Caco-2 (cell line): Measurements from ENCODE around the gene GFRA4. TPM values are rescaled to one million over a fixed set of nuclear protein-coding genes. Genes with fewer than 3 reads are reported as not detected.

ENCODE experiments used
- BruUV-seq: library from RNA; stranded (reverse); fragments of 400-500 nt; replicated peaks from 2 replicates; lab custom pipeline; 2021; lab: Mats Ljungman, UMichigan
- CTCF ChIA-PET: fragments of 300-600 bp; sonication (Branson Sonifier 250); formaldehyde crosslinking; loops from one replicate; lab custom pipeline; 2022; ENCODE audit warnings: antibody characterized with exemption; lab: Charles Lee
- POLR2A ChIA-PET: fragments of 300-600 bp; sonication (Branson Sonifier 250); formaldehyde crosslinking; loops from one replicate; lab custom pipeline; 2022; ENCODE audit warnings: antibody characterized with exemption; lab: Charles Lee
- DNase-seq, 2 experiments: peaks; one replicate each; pipeline versions ENCODE4 v3.0.0 to v3.0.0-alpha.2; 2020 to 2022
- H3K27me3 ChIP-seq: replicated peaks from 2 replicates; pipeline ENCODE4 v1.6.0; 2011; ENCODE audit warnings: low read length; ENCODE audit not compliant: control insufficient read depth, insufficient read depth
- H3K36me3 ChIP-seq: 2 replicates; pipeline ENCODE4 v1.5.1; 2011; ENCODE audit warnings: low read length; ENCODE audit not compliant: control insufficient read depth, insufficient read depth
- H3K4me1 ChIP-seq: fragments of 250-450 bp; sonication (Bioruptor Pico); 2 replicates; pipeline ENCODE4 v1.5.1; 2020; ENCODE audit warnings: mild to moderate bottlenecking
- H3K4me3 ChIP-seq: 2 replicates; pipeline ENCODE4 v1.5.1; 2011; ENCODE audit warnings: low read depth, mild to moderate bottlenecking, control low read depth, low read length
- H3K9me3 ChIP-seq: fragments of 250-450 bp; sonication (Bioruptor Pico); 2 replicates; pipeline ENCODE4 v1.5.1; 2020; ENCODE audit warnings: mild to moderate bottlenecking, moderate library complexity
- H3K27ac Mint-ChIP-seq: one replicate; pipeline ENCODE4 v1.8.0; 2022; ENCODE audit warnings: mixed read lengths; ENCODE audit not compliant: unreplicated experiment
- H3K27me3 Mint-ChIP-seq: one replicate; pipeline ENCODE4 v1.8.0; 2022; ENCODE audit warnings: mixed read lengths; ENCODE audit not compliant: insufficient read depth, unreplicated experiment
- H3K36me3 Mint-ChIP-seq: one replicate; pipeline ENCODE4 v1.8.0; 2022; ENCODE audit warnings: mild to moderate bottlenecking, mixed read lengths; ENCODE audit not compliant: insufficient read depth, unreplicated experiment
- H3K4me1 Mint-ChIP-seq: one replicate; pipeline ENCODE4 v1.8.0; 2022; ENCODE audit warnings: low read depth, mixed read lengths; ENCODE audit not compliant: unreplicated experiment
- H3K4me3 Mint-ChIP-seq: one replicate; pipeline ENCODE4 v1.8.0; 2022; ENCODE audit warnings: mild to moderate bottlenecking, moderate library complexity, mixed read lengths; ENCODE audit not compliant: unreplicated experiment
- H3K9me3 Mint-ChIP-seq: one replicate; pipeline ENCODE4 v1.8.0; 2022; ENCODE audit warnings: mixed read lengths; ENCODE audit not compliant: unreplicated experiment
- intact Hi-C: fragments of 100-400 bp; cut with micrococcal nuclease; formaldehyde crosslinking; loops from one replicate; pipeline ENCODE4 v1.10.0; 2022; ENCODE audit not compliant: unreplicated experiment
- total RNA-seq: library from RNA; stranded (reverse); gene quantifications from 2 replicates; pipeline ENCODE4 v1.2.3, GENCODE V29; 2022
- TF ChIP-seq, protein P1 (sequence below), 2 experiments: fragments of 200-600 bp in 1 of 2; IDR thresholded peaks; 1 replicate in 1 of 2; 2 replicates in 1 of 2; pipeline versions ENCODE4 v1.5.1 to v1.8.0; 2011 to 2022; ENCODE audit warnings: antibody characterized with exemption in 1 of 2, control low read depth in 1 of 2, inconsistent platforms in 1 of 2, low read depth in 1 of 2, low read length in 1 of 2, mild to moderate bottlenecking in 1 of 2, moderate library complexity in 1 of 2; ENCODE audit not compliant: insufficient read depth in 1 of 2, severe bottlenecking in 1 of 2, unreplicated experiment in 1 of 2

Gene GFRA4
- total RNA-seq, 1 experiment from 2014 or later: not detected

DNA sequence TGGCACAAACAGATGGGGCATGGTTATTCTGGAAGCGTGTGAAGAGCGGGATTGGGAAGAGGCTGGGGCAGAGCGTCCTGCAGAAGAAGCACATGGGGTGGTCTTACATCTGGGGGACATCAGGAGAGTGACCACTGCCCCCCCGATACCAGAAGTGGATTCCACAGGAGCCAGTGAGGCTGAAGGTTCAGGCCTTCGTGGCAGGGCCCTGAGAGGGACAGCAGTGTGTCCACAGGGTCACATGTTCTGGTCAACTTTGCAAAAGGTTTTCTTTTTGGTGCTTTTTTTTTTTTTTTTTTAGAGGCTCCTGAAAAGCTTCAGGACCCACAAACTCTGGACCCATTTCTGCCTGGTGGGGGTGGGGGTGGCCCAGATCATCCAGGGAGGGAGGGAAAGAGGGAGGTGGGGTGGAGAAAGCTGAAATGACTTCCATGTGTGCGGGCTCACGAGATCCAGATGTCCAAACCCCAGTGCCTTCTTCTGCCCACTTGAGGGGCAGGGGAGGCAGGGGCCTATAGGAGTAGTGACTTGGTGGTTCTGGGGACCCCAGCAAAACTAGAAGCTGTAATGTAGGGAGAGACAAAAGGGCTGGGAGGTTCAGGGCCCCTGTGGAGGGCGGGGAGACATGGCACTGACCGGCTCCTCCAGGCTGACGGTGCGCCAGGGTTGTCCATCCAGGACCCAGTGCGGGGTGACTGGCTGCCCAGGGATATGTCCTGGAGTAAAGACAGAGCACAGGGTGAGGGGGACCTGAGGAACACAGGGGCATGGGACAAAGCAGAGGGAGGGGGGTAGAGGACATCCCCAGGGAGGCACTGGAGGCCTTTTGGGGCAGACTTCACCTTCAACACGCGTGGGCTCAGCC, 15.9 kb upstream of the GFRA4 start:
- Mint-ChIP-seq H3K4me1 (no peaks in the 10 kb centered on the region), H3K9me3 (no peaks in the 10 kb centered on the region), H3K27me3 (peaks cover 17% of the 10 kb centered on the region), H3K27ac (no peak overlapping the region), H3K36me3 (no peaks in the 10 kb centered on the region), H3K4me3 (no peak overlapping the region)
- intact Hi-C loops: no loop called here
- ChIA-PET CTCF (interaction anchor here (1.1 to 3.5 kb wide), 2 partner anchors 32 to 89 kb away, joined by 4 to 34 read pairs; partner anchors contain the start of gene ADISSP), POLR2A (interaction anchor here (0.6 kb wide), 1 partner anchor 26 kb away, joined by 6 read pairs; no protein-coding TSS in a partner anchor)
- Histone ChIP-seq H3K27me3 (peaks cover 3% of the 10 kb centered on the region; the same call in 1 of the 2 replicates), H3K4me3 (no peak overlapping the region), H3K9me3 (no peaks in the 10 kb centered on the region), H3K36me3 (no peaks in the 10 kb centered on the region), H3K4me1 (no peaks in the 10 kb centered on the region)
- no TSS peak for BruUV-seq
- no peak for DNase-seq
- TF ChIP-seq, protein P1, sequence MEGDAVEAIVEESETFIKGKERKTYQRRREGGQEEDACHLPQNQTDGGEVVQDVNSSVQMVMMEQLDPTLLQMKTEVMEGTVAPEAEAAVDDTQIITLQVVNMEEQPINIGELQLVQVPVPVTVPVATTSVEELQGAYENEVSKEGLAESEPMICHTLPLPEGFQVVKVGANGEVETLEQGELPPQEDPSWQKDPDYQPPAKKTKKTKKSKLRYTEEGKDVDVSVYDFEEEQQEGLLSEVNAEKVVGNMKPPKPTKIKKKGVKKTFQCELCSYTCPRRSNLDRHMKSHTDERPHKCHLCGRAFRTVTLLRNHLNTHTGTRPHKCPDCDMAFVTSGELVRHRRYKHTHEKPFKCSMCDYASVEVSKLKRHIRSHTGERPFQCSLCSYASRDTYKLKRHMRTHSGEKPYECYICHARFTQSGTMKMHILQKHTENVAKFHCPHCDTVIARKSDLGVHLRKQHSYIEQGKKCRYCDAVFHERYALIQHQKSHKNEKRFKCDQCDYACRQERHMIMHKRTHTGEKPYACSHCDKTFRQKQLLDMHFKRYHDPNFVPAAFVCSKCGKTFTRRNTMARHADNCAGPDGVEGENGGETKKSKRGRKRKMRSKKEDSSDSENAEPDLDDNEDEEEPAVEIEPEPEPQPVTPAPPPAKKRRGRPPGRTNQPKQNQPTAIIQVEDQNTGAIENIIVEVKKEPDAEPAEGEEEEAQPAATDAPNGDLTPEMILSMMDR (IDR thresholded peaks at IDR 0.05; ENCODE audit: insufficient read depth in 1 of 2, low read depth in 1 of 2, low read length in 1 of 2, severe bottlenecking in 1 of 2, unreplicated experiment in 1 of 2): no peak

DNA sequence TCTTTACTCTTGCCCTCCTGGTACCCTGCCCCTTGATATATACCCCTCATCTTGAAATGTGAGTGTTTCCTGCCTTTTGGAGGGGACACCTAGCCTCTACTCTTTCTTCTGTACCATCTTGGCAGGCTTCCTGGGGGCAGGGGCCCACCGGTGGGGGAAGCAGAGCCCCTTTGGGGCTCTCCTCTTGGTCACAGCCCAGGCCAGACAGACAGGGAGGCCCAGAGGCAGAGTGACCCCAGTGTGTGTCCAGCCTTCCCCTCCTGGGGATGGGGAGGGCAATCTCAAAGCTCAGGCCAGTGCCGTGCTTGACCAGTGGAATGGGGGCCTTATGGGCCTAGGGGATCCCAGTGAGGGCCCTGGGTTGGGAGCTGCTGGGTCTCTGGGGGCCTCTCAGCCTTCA, 15.0 kb upstream of the GFRA4 start:
- H3K4me1 Mint-ChIP-seq: no peaks in the 10 kb centered on the region
- Histone ChIP-seq H3K4me1 (no peaks in the 10 kb centered on the region), H3K4me3 (no peak overlapping the region), H3K27me3 (peaks cover 3% of the 10 kb centered on the region; the same call in 1 of the 2 replicates), H3K9me3 (no peaks in the 10 kb centered on the region), H3K36me3 (no peaks in the 10 kb centered on the region)
- TF ChIP-seq, protein P1 (IDR thresholded peaks at IDR 0.05; ENCODE audit: insufficient read depth in 1 of 2, low read depth in 1 of 2, low read length in 1 of 2, severe bottlenecking in 1 of 2, unreplicated experiment in 1 of 2): no peak
- ChIA-PET CTCF (interaction anchor here (1.6 to 3.5 kb wide), 5 partner anchors 8 to 103 kb away, joined by 8 to 61 read pairs (median 18); partner anchors contain the start of genes ADISSP and SPEF1), POLR2A (no interaction called here)
- DNase-seq: no peak
- H3K27me3 Mint-ChIP-seq: peaks cover 18% of the 10 kb centered on the region
- no TSS peak for BruUV-seq
- no peak overlapping the region for H3K27ac Mint-ChIP-seq
- H3K9me3 Mint-ChIP-seq: no peaks in the 10 kb centered on the region
- no peak overlapping the region for H3K4me3 Mint-ChIP-seq
- intact Hi-C loops: no loop called here
- no peaks in the 10 kb centered on the region for H3K36me3 Mint-ChIP-seq

DNA sequence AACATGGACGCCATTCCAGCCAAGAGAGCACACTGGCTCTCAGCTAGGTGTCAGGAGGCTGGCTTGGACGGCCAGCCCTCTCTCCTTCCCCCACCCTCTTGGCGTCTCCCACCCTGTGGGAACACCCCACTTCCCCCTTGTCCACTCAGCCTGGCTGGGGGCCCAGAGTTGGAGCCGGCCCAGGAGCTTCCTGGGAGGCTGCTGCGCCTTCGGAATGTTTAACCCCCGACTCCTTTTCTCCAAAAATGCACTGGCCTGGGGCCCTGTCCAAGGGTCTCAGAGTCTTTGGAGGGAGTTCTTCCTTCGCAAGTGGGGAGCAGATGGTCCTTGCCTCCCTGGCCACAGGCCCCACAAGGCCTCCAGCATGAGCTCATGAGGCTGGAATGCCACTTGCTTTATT, 14.5 kb upstream of the GFRA4 start:
- intact Hi-C loops: no loop called here
- CTCF ChIA-PET: interaction anchor here (1.6 to 3.5 kb wide), 6 partner anchors 9 to 104 kb away, joined by 5 to 61 read pairs (median 14); partner anchors contain the start of genes ADISSP and SPEF1
- H3K9me3 Mint-ChIP-seq: no peaks in the 10 kb centered on the region
- H3K4me3 Mint-ChIP-seq: no peak overlapping the region
- no peaks in the 10 kb centered on the region for H3K36me3 Mint-ChIP-seq
- Histone ChIP-seq H3K4me3 (no peak overlapping the region), H3K9me3 (no peaks in the 10 kb centered on the region), H3K27me3 (peaks cover 3% of the 10 kb centered on the region; the same call in 1 of the 2 replicates), H3K36me3 (no peaks in the 10 kb centered on the region), H3K4me1 (no peaks in the 10 kb centered on the region)
- H3K27ac Mint-ChIP-seq: no peak overlapping the region
- no peak for DNase-seq
- H3K27me3 Mint-ChIP-seq: peaks cover 18% of the 10 kb centered on the region
- TF ChIP-seq, protein P1 (IDR thresholded peaks at IDR 0.05; ENCODE audit: insufficient read depth in 1 of 2, low read depth in 1 of 2, low read length in 1 of 2, severe bottlenecking in 1 of 2, unreplicated experiment in 1 of 2): no peak
- POLR2A ChIA-PET: no interaction called here
- H3K4me1 Mint-ChIP-seq: no peaks in the 10 kb centered on the region
- BruUV-seq: no TSS peak
